IPS-NIHi11 (cell line): ENCODE results near the gene FHOD3.
"Not testable (repeated sequence)": the region's sequence is repeated elsewhere in the genome, so short reads cannot be mapped to it uniquely, and the experiment has no call there.

Source experiments
- DNase-seq: peaks from one replicate; pipeline ENCODE4 v3.0.0; 2012; ENCODE audit warnings: mixed read lengths, low spot score

Gene FHOD3

DNA sequence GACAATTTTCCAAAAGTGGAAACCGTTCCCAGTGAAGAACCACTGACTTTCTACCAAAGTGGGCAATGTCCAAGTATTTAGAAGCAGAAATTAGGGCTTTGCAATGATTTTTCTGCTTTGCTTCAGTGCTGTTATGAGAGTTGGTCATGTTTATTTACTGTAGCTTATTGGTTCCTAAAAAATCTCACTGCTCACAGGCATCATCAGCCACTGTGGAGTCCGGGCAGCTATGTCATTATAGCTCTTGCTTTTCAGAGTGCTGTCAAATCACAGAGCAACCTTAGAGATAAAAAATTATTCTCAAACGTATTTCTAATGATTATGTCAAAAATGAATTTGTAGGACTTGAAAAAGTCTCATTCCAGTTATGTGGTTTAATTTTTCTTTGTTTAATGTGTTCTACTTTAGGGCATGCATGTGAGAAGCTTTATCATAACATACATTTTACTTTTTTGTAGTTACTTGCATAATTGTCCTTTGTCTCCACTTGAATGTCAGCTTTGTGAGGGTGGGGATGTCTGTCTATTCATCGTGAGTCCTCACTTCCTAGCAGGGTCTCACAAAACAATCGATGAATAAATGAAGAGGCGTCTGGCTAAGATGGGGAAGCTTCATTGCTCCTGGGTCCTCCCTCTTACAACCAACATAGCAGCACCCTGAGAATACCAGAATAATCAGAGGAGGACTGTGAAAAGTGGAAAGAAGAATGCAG lies 413.7 kb downstream of the FHOD3 start:
- no peak for DNase-seq

GRCh38 chr18:36711813-36712444 lies 414.4 kb downstream of the FHOD3 start:
- DNase-seq, result no peak

GRCh38 chr18:36714476-36714875 lies 417.0 kb downstream of the FHOD3 start:
- DNase-seq, result no peak

GRCh38 chr18:36717422-36718110 lies 420.1 kb downstream of the FHOD3 start:
- no peak for DNase-seq

DNA sequence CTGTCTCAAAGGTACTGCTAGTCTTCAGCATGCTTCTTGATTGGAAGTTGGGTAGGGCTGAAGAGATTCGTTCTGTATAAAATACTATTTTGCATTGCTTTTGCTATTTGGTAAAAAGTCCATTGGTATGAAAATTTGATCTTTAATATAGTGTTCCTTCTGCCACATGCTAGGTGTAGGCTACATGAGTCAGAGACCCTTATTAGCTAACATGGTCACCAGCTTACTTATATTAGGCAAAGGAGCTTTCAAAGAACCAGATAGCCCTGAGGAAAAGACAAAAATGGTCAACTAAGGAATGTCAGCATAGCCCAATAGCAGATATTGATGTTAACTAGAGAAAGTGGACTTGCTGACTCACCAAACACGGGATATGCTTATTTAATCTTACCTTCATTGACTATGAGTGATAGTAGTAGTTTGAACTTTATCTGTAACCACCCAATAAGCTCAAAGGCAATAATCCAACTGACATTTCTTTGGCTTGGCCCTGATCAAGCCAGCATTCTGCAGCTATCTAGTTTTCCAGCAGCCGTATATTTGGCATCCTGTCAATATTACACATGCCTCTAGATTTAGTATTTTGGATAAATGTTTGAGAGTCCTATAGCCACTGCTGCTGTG lies 421.3 kb downstream of the FHOD3 start:
- DNase-seq, result no peak

GRCh38 chr18:36719630-36720029 lies 422.1 kb downstream of the FHOD3 start:
- no peak for DNase-seq

GRCh38 chr18:36721351-36721750 lies 423.8 kb downstream of the FHOD3 start:
- DNase-seq, result not testable (repeated sequence)

DNA sequence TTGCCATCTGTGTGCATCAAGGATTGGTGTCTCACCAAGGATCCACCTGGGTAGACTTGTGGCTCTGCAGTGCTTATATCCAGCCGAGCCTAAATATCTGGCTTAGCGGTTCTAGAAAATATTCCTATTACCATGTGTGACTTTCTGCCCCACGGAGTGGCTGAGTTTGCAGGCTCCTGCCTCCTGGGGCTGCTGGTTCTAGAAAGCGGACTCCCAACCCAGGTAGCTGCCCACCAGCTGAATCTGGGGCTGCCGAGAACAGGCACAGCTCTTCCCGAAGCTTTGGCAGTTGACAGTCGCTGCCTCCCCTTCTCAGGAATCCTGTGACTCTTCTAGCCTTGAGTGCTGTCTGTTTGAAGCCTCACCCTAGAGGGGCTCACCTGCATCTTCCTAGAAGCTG lies 426.7 kb downstream of the FHOD3 start:
- no peak for DNase-seq

GRCh38 chr18:36724591-36725001 lies 427.1 kb downstream of the FHOD3 start:
- DNase-seq, result no peak

- no peak for DNase-seq
These were observed 430.8 kb downstream of the FHOD3 start for GRCh38 chr18:36728345-36728744.

DNA sequence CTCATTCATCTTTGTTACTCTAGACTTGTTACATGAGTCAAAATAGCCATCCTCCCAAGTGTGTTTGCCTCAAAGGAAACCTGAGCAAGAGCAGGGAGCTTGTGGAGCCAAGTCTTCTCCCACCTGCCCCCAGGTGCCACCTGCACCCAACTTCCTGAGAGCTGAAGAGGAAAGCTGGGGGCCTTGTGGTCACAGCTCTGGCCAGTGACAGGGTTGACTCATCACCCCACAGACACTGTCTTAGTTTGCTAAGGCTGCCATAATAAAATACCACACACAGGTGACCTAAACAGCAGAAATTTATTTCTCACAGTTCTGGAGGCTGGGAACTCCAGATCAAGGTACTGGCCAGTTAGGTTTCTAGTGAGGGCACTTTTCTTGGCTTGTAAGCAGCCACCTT lies 431.7 kb downstream of the FHOD3 start:
- no peak for DNase-seq

GRCh38 chr18:36732264-36732663 lies 434.8 kb downstream of the FHOD3 start:
- DNase-seq, result no peak

- DNase-seq, result no peak
These were observed 435.6 kb downstream of the FHOD3 start for GRCh38 chr18:36733150-36733549.

GRCh38 chr18:36734596-36734995 lies 437.1 kb downstream of the FHOD3 start:
- DNase-seq, result no peak

DNA sequence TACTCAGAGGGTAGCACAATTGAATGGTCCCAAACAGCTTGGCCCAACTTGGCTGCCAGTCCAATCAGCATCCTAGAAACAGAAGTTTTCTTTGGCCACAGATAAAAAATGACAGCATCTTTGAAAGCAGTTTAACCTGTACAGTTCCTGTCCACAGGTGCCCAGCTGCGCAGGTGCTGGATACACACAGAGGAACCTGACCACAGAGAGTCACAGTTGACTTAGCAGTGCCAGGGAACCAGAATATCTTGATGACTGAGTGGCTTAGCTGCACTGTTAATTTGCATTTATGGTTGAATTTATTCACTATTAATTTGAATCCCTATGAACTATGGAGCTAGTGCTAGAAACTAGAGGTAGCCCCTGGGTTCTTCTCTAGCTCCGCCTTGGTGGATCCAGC lies 437.6 kb downstream of the FHOD3 start:
- no peak for DNase-seq

DNA sequence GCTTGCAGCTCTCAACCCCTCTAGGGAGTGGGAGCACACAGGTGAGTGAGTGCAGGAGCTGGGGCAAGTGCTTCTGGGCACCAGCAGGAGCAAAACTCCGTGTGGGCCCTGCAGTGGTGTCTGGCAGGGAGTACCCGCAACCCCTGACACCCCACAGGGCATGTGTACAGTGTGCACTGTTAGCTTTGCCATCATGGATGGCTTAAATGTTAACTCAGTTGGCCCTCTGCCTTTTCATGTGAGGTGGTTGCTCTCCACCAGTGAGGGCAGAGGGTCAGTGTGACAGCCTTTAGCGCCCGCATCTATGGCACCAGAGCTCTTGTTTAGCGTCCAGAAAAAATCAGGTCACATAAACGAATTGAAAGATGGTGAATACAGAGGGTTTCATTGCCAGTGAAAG lies 438.6 kb downstream of the FHOD3 start:
- DNase-seq, result no peak

GRCh38 chr18:36737316-36737715 lies 439.8 kb downstream of the FHOD3 start:
- no peak for DNase-seq

DNA sequence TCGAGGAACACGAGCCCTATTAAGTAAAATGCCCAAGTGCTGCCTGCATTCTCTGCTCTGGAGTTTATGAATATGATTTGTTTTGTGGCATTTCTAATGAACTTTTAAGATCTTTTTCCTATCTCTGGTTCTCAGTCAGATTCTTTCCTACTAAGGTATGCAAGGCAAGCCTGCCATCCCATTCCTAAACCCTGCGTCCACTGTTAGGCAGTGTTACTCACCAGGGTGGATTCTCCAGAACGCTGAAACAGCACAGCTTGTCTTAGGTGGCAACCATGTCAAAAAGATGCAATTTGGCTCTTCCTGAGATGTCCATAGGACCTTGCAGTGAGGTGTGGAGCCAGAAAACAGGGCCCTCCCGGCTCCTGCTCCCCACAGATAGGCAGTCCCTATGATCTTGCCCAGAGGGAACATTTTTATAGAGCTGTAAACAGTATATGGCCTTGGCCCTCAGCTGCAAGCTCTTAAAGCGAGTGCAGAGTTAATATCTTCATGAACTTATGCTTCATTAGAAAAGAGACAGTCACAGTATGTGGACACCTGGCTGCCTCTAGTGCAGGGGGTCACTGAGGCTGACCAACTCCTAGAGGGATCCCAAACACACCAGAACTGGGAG lies 446.9 kb downstream of the FHOD3 start:
- DNase-seq, result no peak

- no peak for DNase-seq
These were observed 447.9 kb downstream of the FHOD3 start for GRCh38 chr18:36745219-36745975.

DNA sequence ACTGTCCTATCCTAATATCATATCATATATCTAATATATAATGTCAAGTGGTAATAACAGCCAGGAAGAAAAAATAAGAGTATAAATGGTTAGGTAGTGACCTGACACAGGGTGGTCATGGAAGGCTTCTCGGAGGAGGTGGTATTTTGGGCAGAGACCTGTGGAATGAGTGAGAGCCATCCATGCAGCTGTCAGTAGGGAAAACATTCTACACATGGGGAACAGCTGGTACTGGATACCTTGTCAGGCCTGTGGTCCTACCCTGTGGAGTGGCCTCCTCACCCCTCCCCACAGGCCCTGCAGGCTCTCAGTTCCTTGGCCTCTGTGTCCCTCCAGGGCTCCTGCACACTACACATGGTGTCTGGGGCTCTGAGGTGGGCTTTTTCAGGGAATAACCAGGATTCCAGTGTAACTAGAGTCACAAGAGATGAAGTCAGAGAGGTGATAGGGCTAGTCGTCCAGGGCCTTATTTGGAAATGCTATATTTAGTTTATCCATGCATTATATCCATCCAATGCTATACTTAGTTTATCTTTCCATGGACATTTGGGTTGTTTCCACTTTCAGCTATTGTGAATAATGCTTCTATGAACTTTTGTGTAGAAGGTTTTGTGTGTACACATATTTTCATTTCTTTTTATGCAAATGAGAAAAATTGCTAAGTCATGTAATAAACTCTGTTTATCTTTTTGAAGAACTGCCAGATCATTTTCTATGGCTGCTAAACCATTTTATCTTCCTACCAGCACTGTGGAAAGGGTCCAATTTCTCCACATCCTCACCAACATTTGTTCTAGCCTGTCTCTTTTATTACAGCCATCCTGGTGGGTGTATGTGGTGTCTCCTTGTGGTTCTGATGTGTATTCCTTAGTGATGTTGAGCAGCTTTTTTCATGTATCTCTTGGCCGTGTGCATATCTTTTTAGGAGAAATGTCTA lies 455.7 kb downstream of the FHOD3 start:
- DNase-seq, result no peak

DNA sequence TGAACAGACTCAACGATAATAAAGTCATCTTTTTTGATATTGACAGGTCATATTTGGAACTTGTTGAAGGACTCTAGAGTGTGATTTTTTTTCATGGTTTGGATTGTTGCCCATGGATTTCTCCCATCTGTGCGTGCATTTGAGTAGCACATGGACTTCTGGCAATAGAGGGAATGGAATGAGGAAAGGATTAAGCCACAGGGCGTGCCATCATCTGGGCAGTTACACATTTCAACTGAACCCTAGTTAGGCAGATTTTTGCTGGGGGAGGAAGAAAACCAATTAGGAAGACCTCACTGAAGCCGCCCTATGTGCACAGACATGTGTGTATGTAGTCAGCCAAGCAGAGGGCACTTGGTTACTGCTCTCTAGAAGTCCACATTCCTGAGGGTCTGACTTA lies 458.7 kb downstream of the FHOD3 start:
- DNase-seq, result no peak
